ENCODE data around the gene NEB. TPM values are rescaled to one million over a fixed set of nuclear protein-coding genes. Genes with fewer than 3 reads are reported as not detected.

The NEB gene
- polyA plus RNA-seq, 1 of the 3 experiments (the other 2 are of a cell fraction) = 0.02 TPM

- TF ChIP-seq CTCF (IDR thresholded peaks at IDR 0.05) (no peak), RXRA (IDR thresholded peaks at IDR 0.05; ENCODE audit: borderline replicate concordance, low read depth) (no peak), EZH2phosphoT487 (IDR thresholded peaks at IDR 0.05; ENCODE audit: borderline replicate concordance, low read depth) (no peak), TCF12 (IDR thresholded peaks at IDR 0.05) (no peak), SIN3A (IDR thresholded peaks at IDR 0.05; ENCODE audit: borderline replicate concordance, low read depth, low read length) (no peak), TEAD4 (IDR thresholded peaks at IDR 0.05; ENCODE audit: borderline replicate concordance, insufficient read depth) (no peak), MXI1 (IDR thresholded peaks at IDR 0.05; ENCODE audit: low read depth, low read length) (no peak), MEF2A (IDR thresholded peaks at IDR 0.05; ENCODE audit: borderline replicate concordance, low read depth) (no peak), YY1 (IDR thresholded peaks at IDR 0.05; ENCODE audit: low read depth) (no peak), ELF1 (IDR thresholded peaks at IDR 0.05) (no peak)
- TF ChIP-seq, protein P1, sequence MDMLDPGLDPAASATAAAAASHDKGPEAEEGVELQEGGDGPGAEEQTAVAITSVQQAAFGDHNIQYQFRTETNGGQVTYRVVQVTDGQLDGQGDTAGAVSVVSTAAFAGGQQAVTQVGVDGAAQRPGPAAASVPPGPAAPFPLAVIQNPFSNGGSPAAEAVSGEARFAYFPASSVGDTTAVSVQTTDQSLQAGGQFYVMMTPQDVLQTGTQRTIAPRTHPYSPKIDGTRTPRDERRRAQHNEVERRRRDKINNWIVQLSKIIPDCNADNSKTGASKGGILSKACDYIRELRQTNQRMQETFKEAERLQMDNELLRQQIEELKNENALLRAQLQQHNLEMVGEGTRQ (IDR thresholded peaks at IDR 0.05; ENCODE audit: borderline replicate concordance, low read depth, low read length) = no peak
Observed at GRCh38 chr2:151627353-151627752, 106.9 kb downstream of the NEB start (continued).

GRCh38 chr2:151624271-151624670, 110.0 kb downstream of the NEB start:
- Histone ChIP-seq H3K27me3 (ENCODE audit: insufficient read depth) (no peaks in the 10 kb centered on the region), H3K9ac (no peak overlapping the region), H3F3A (replicated peaks; ENCODE audit: insufficient read depth) (peaks cover 5% of the 10 kb centered on the region), H3K27ac (ENCODE audit: low read depth in 2 of 2, low read length in 1 of 2) (peak overlapping the region in 1 of 2 experiments; percentile 47; a peak in 1 of 4 replicates), H3K4me2 (no peak overlapping the region), H3K9me3 (no peaks in the 10 kb centered on the region), H3K79me2 (ENCODE audit: insufficient read depth) (no peaks in the 10 kb centered on the region), H3K4me1 (ENCODE audit: control insufficient read depth in 1 of 2, insufficient read depth in 2 of 2, low read depth in 1 of 2, low read length in 1 of 2) (peaks cover 2 to 13% of the 10 kb centered on the region in 2 experiments; a peak in 2 of 4 replicates), H2AFZ (ENCODE audit: low read depth) (no peak overlapping the region), H3K9me2 (no peaks in the 10 kb centered on the region), H3K4me3 (ENCODE audit: low read depth in 2 of 2, low read length in 1 of 2) (no peak overlapping the region), H4K20me1 (ENCODE audit: insufficient read depth) (no peaks in the 10 kb centered on the region), H3K36me3 (replicated peaks in 1 of 2; ENCODE audit: control insufficient read depth in 1 of 2, insufficient read depth in 2 of 2, low read length in 1 of 2) (no peaks in the 10 kb centered on the region)
- ChIA-PET CTCF (interaction anchor here (3.4 kb wide), 1 partner anchor 401 kb away, joined by 10 read pairs; no protein-coding TSS in a partner anchor), POLR2A (no interaction called here)
- DNase-seq = no peak
- TF ChIP-seq CHD2 (IDR thresholded peaks at IDR 0.05; ENCODE audit: low read length, partially characterized antibody) (no peak), SMC3 (IDR thresholded peaks at IDR 0.05; ENCODE audit: low read depth, low read length) (no peak), MEF2A (IDR thresholded peaks at IDR 0.05; ENCODE audit: borderline replicate concordance, low read depth) (no peak), TEAD4 (IDR thresholded peaks at IDR 0.05; ENCODE audit: borderline replicate concordance, insufficient read depth) (no peak), RFX5 (IDR thresholded peaks at IDR 0.05; ENCODE audit: low read length) (no peak), RCOR1 (IDR thresholded peaks at IDR 0.05; ENCODE audit: low read length) (no peak), NRF1 (IDR thresholded peaks at IDR 0.05; ENCODE audit: low read depth, low read length) (no peak), YY1 (IDR thresholded peaks at IDR 0.05; ENCODE audit: low read depth) (no peak), ELF1 (IDR thresholded peaks at IDR 0.05) (no peak), TAF1 (IDR thresholded peaks at IDR 0.05; ENCODE audit: borderline replicate concordance, low read depth, low read length) (no peak), FOXJ3 (CRISPR knock-in tag; IDR thresholded peaks at IDR 0.05) (no peak), SIN3A (IDR thresholded peaks at IDR 0.05; ENCODE audit: borderline replicate concordance, low read depth, low read length) (no peak)
- TF ChIP-seq, protein P1 (IDR thresholded peaks at IDR 0.05; ENCODE audit: borderline replicate concordance, low read depth, low read length) = no peak
- TF ChIP-seq, protein P2, sequence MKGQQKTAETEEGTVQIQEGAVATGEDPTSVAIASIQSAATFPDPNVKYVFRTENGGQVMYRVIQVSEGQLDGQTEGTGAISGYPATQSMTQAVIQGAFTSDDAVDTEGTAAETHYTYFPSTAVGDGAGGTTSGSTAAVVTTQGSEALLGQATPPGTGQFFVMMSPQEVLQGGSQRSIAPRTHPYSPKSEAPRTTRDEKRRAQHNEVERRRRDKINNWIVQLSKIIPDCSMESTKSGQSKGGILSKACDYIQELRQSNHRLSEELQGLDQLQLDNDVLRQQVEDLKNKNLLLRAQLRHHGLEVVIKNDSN (IDR thresholded peaks at IDR 0.05; ENCODE audit: borderline replicate concordance, low read depth) = no peak
- TF ChIP-seq, protein P3, sequence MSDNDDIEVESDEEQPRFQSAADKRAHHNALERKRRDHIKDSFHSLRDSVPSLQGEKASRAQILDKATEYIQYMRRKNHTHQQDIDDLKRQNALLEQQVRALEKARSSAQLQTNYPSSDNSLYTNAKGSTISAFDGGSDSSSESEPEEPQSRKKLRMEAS (IDR thresholded peaks at IDR 0.05; ENCODE audit: low read depth) = no peak
- TF ChIP-seq, protein P4, sequence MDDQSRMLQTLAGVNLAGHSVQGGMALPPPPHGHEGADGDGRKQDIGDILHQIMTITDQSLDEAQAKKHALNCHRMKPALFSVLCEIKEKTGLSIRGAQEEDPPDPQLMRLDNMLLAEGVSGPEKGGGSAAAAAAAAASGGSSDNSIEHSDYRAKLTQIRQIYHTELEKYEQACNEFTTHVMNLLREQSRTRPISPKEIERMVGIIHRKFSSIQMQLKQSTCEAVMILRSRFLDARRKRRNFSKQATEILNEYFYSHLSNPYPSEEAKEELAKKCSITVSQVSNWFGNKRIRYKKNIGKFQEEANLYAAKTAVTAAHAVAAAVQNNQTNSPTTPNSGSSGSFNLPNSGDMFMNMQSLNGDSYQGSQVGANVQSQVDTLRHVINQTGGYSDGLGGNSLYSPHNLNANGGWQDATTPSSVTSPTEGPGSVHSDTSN (IDR thresholded peaks at IDR 0.05) = no peak

Data from SK-N-SH (cell line).